Cerebellar nuclear complex (tissue), 1 donor: ENCODE results near the gene HOXC6.

Experiments used
- DNase-seq, 2 experiments: peaks; one replicate each; lab custom pipeline; 2025; lab: John Stamatoyannopoulos, UW

HOXC6 gene

GRCh38 chr12:54029529-54030441 lies 1.5 kb downstream of the HOXC6 start:
- DNase-seq = no peak

- DNase-seq = no peak
Observed at GRCh38 chr12:54030442-54030801, 2.2 kb downstream of the HOXC6 start.

GRCh38 chr12:54030889-54031471 lies 2.7 kb downstream of the HOXC6 start:
- DNase-seq = no peak

GRCh38 chr12:54031480-54031879 lies 3.2 kb downstream of the HOXC6 start:
- no peak for DNase-seq

- no peak for DNase-seq
Observed at GRCh38 chr12:54032086-54032619, 3.9 kb downstream of the HOXC6 start.

- no peak for DNase-seq
Observed at GRCh38 chr12:54032627-54033100, 4.4 kb downstream of the HOXC6 start, which contains the start of gene HOXC5. Gene HOXC5, plus strand, starts transcription at chr12:54033050. Its CDS starts 73 bp downstream, at chr12:54033123.

- DNase-seq = no peak
Observed at GRCh38 chr12:54033106-54033979, 5.1 kb downstream of the HOXC6 start.

- no peak for DNase-seq
Observed at GRCh38 chr12:54033980-54034784, 5.9 kb downstream of the HOXC6 start.

- no peak for DNase-seq
Observed at GRCh38 chr12:54034785-54035310, 6.6 kb downstream of the HOXC6 start.

- no peak for DNase-seq
Observed at GRCh38 chr12:54035568-54036264, 7.5 kb downstream of the HOXC6 start.

- no peak for DNase-seq
Observed at GRCh38 chr12:54036620-54037359, 8.6 kb downstream of the HOXC6 start.

- no peak for DNase-seq
Observed at GRCh38 chr12:54037360-54038283, 9.4 kb downstream of the HOXC6 start.

GRCh38 chr12:54038284-54038870 lies 10.1 kb downstream of the HOXC6 start:
- no peak for DNase-seq

GRCh38 chr12:54038871-54039414 lies 10.7 kb downstream of the HOXC6 start:
- DNase-seq = no peak

GRCh38 chr12:54039417-54040147 lies 11.3 kb downstream of the HOXC6 start:
- DNase-seq = no peak

- no peak for DNase-seq
Observed at GRCh38 chr12:54040148-54040494, 11.9 kb downstream of the HOXC6 start.

GRCh38 chr12:54040648-54041047 lies 12.4 kb downstream of the HOXC6 start:
- DNase-seq = no peak
